ENCODE data around the gene MS4A6E.
"Not testable (repeated sequence)": the region's sequence is repeated elsewhere in the genome, so short reads cannot be mapped to it uniquely, and the experiment has no call there.

The MS4A6E gene

GRCh38 chr11:60326955-60327354 lies at the start of gene MS4A6E:
Gene MS4A6E (plus strand): TSS chr11:60327255. CDS start chr11:60334896, 7,641 bp downstream.
- no peaks in the 10 kb centered on the region for H3K27me3 ChIP-seq
- no peak within 1 kb of the TSS for H3K27ac ChIP-seq
- peaks cover 48% of the 10 kb centered on the region for H3K9me3 ChIP-seq
- 0 out of 2 replicates have a peak within 1 kb of the TSS, but pooled peaks have one; percentile 8 for H3K4me3 ChIP-seq
- H3K36me3 ChIP-seq: no peaks in the 10 kb centered on the region
- H3K4me2 ChIP-seq: no peak within 1 kb of the TSS
- TF ChIP-seq Cebpa-rat (IDR thresholded peaks at IDR 0.05): no peak
- H3K4me1 ChIP-seq: peaks cover 8% of the 10 kb centered on the region; the same call in 1 of the 2 replicates
- H4K20me1 ChIP-seq: no peaks in the 10 kb centered on the region
- no peak within 1 kb of the TSS for H3K9ac ChIP-seq

- Histone ChIP-seq H4K20me1 (no peaks in the 10 kb centered on the region), H3K9ac (peak within 1 kb of the TSS; percentile 5; the same call in 1 of the 2 replicates), H3K4me2 (peak within 1 kb of the TSS; percentile 71), H3K4me3 (peak within 1 kb of the TSS; percentile 20), H3K36me3 (no peaks in the 10 kb centered on the region), H3K27me3 (no peaks in the 10 kb centered on the region), H3K27ac (peak within 1 kb of the TSS; percentile 65), H3K4me1 (peaks cover 27% of the 10 kb centered on the region), H3K9me3 (peaks cover 15% of the 10 kb centered on the region)
- TF ChIP-seq Cebpa-rat (IDR thresholded peaks at IDR 0.05): no peak
Measured at GRCh38 chr11:60280412-60280811, 46.6 kb upstream of the MS4A6E start, which contains the start of gene MS4A4A. Gene MS4A4A (plus strand): TSS chr11:60280666. CDS start chr11:60280676, 10 bp downstream.

GRCh38 chr11:60281485-60281884 lies 45.6 kb upstream of the MS4A6E start:
- peak overlapping the region; percentile 65 for H3K27ac ChIP-seq

GRCh38 chr11:60282286-60282685 lies 44.8 kb upstream of the MS4A6E start:
- Histone ChIP-seq H3K36me3 (no peaks in the 10 kb centered on the region), H3K4me3 (no peak overlapping the region), H3K4me1 (peaks cover 27% of the 10 kb centered on the region), H3K27ac (no peak overlapping the region), H3K9me3 (peaks cover 7% of the 10 kb centered on the region), H3K9ac (no peak overlapping the region), H3K4me2 (no peak overlapping the region), H3K27me3 (no peaks in the 10 kb centered on the region), H4K20me1 (no peaks in the 10 kb centered on the region)
- no peak for TF ChIP-seq Cebpa-rat (IDR thresholded peaks at IDR 0.05)

More at GRCh38 chr11:60281485-60281884, 45.6 kb upstream of the MS4A6E start:
- Histone ChIP-seq H3K4me3 (peak overlapping the region; percentile 20; the same call in 1 of the 2 replicates), H3K9ac (no peak overlapping the region), H4K20me1 (no peaks in the 10 kb centered on the region), H3K36me3 (no peaks in the 10 kb centered on the region), H3K4me1 (peaks cover 27% of the 10 kb centered on the region), H3K9me3 (peaks cover 15% of the 10 kb centered on the region), H3K27me3 (no peaks in the 10 kb centered on the region), H3K4me2 (peak overlapping the region; percentile 71)
- TF ChIP-seq Cebpa-rat (IDR thresholded peaks at IDR 0.05): no peak

- H3K27me3 ChIP-seq, H3K36me3 ChIP-seq, H3K4me3 ChIP-seq, H3K27ac ChIP-seq, H3K9ac ChIP-seq, H4K20me1 ChIP-seq, H3K4me2 ChIP-seq: not testable (repeated sequence)
- H3K4me1 ChIP-seq: peaks cover 25% of the 10 kb centered on the region
- peaks cover 21% of the 10 kb centered on the region; the same call in 1 of the 2 replicates for H3K9me3 ChIP-seq
Measured at GRCh38 chr11:60285411-60286126, 41.5 kb upstream of the MS4A6E start.

GRCh38 chr11:60288531-60288930 lies 38.5 kb upstream of the MS4A6E start:
- Histone ChIP-seq H3K9me3 (0 out of 2 replicates have a peak, but pooled peaks cover 14% of the 10 kb centered on the region), H3K27ac (no peak overlapping the region), H3K27me3 (no peaks in the 10 kb centered on the region), H3K4me3 (no peak overlapping the region), H3K36me3 (no peaks in the 10 kb centered on the region), H4K20me1 (no peaks in the 10 kb centered on the region), H3K4me1 (peaks cover 11% of the 10 kb centered on the region), H3K4me2 (0 out of 2 replicates have a peak overlapping the region, but pooled peaks have one; percentile 5), H3K9ac (no peak overlapping the region)
- no peak for TF ChIP-seq Cebpa-rat (IDR thresholded peaks at IDR 0.05)

GRCh38 chr11:60292145-60292544 lies 34.9 kb upstream of the MS4A6E start:
- Histone ChIP-seq H3K4me3 (no peak overlapping the region), H3K9ac (no peak overlapping the region), H3K4me2 (no peak overlapping the region), H3K36me3 (no peaks in the 10 kb centered on the region), H3K9me3 (0 out of 2 replicates have a peak, but pooled peaks cover 14% of the 10 kb centered on the region), H4K20me1 (no peaks in the 10 kb centered on the region), H3K27ac (no peak overlapping the region), H3K4me1 (peaks cover 11% of the 10 kb centered on the region), H3K27me3 (no peaks in the 10 kb centered on the region)
- TF ChIP-seq Cebpa-rat (IDR thresholded peaks at IDR 0.05): no peak

- no peak overlapping the region for H3K4me3 ChIP-seq
- H3K4me2 ChIP-seq: no peak overlapping the region
- H3K27ac ChIP-seq: no peak overlapping the region
- TF ChIP-seq Cebpa-rat (IDR thresholded peaks at IDR 0.05): no peak
- H3K9ac ChIP-seq: no peak overlapping the region
- H3K27me3 ChIP-seq: no peaks in the 10 kb centered on the region
- H4K20me1 ChIP-seq: no peaks in the 10 kb centered on the region
- peaks cover 18% of the 10 kb centered on the region for H3K9me3 ChIP-seq
- H3K36me3 ChIP-seq: 0 out of 2 replicates have a peak, but pooled peaks cover 3% of the 10 kb centered on the region
- H3K4me1 ChIP-seq: peaks cover 19% of the 10 kb centered on the region
Measured at GRCh38 chr11:60301178-60301577, 25.9 kb upstream of the MS4A6E start.

- H4K20me1 ChIP-seq, H3K4me2 ChIP-seq, H3K9ac ChIP-seq, H3K27ac ChIP-seq, H3K4me3 ChIP-seq, H3K27me3 ChIP-seq: not testable (repeated sequence)
- peaks cover 25% of the 10 kb centered on the region for H3K9me3 ChIP-seq
- H3K36me3 ChIP-seq: 0 out of 2 replicates have a peak, but pooled peaks cover 11% of the 10 kb centered on the region
- peaks cover 19% of the 10 kb centered on the region for H3K4me1 ChIP-seq
Measured at GRCh38 chr11:60301884-60302283, 25.2 kb upstream of the MS4A6E start.

GRCh38 chr11:60303661-60304060 lies 23.4 kb upstream of the MS4A6E start:
- Histone ChIP-seq H3K4me1 (peaks cover 27% of the 10 kb centered on the region), H3K27ac (no peak overlapping the region), H3K4me3 (no peak overlapping the region), H3K9ac (no peak overlapping the region), H3K27me3 (no peaks in the 10 kb centered on the region), H3K36me3 (0 out of 2 replicates have a peak, but pooled peaks cover 14% of the 10 kb centered on the region), H3K9me3 (peaks cover 41% of the 10 kb centered on the region), H4K20me1 (no peaks in the 10 kb centered on the region), H3K4me2 (peak overlapping the region; percentile 38)
- TF ChIP-seq Cebpa-rat (IDR thresholded peaks at IDR 0.05): no peak

Measured in BLaER1 (cell line).